SK-N-SH treated with all-trans-retinoic acid at 6 μM for 48 hours (cell line): ENCODE results near the gene CFAP100.

Experiments
- ATAC-seq: fragments of 200-7000 bp; cut with Tn5 transposase; 3 replicates; pipeline ENCODE4 v1.9.1; 2020; ENCODE audit warnings: mild to moderate bottlenecking, moderate library complexity
- ARNTL ChIP-seq: fragments of 450-650 bp; formaldehyde crosslinking; IDR thresholded peaks from 2 replicates; pipeline ENCODE4 v1.5.0; 2020; ENCODE audit warnings: low read depth, mild to moderate bottlenecking, moderate library complexity, borderline replicate concordance
- BACH2 ChIP-seq: fragments of 250-450 bp; sonication (Bioruptor Pico); IDR thresholded peaks from 2 replicates; pipeline ENCODE4 v1.9.0; 2021; ENCODE audit warnings: mild to moderate bottlenecking, borderline replicate concordance
- CSDC2 ChIP-seq: fragments of 250-450 bp; sonication (Bioruptor Pico); IDR thresholded peaks from 2 replicates; pipeline ENCODE4 v1.5.0; 2020; ENCODE audit warnings: mild to moderate bottlenecking, moderate library complexity
- GLIS3 ChIP-seq: fragments of 250-450 bp; sonication (Bioruptor Pico); IDR thresholded peaks from 2 replicates; pipeline ENCODE4 v1.5.0; 2020; ENCODE audit warnings: mild to moderate bottlenecking, moderate library complexity
- ISL1 ChIP-seq: fragments of 250-450 bp; sonication (Bioruptor Pico); IDR thresholded peaks from 2 replicates; pipeline ENCODE4 v2.1.2; 2022; ENCODE audit warnings: mild to moderate bottlenecking, moderate library complexity
- OSR1 ChIP-seq: fragments of 250-450 bp; sonication (Bioruptor Pico); IDR thresholded peaks from 2 replicates; pipeline ENCODE4 v1.8.0; 2022; ENCODE audit warnings: moderate library complexity, mild to moderate bottlenecking, inconsistent platforms
- PPARA ChIP-seq: fragments of 250-450 bp; sonication (Bioruptor Pico); IDR thresholded peaks from 2 replicates; pipeline ENCODE4 v1.5.0; 2020; ENCODE audit warnings: mild to moderate bottlenecking, borderline replicate concordance
- RARB ChIP-seq: fragments of 250-450 bp; sonication (Bioruptor Pico); IDR thresholded peaks from 2 replicates; pipeline ENCODE4 v1.8.0; 2021; ENCODE audit warnings: mild to moderate bottlenecking, moderate library complexity
- SNAI2 ChIP-seq: fragments of 250-450 bp; sonication (Bioruptor Pico); IDR thresholded peaks from 2 replicates; pipeline ENCODE4 v1.5.0; 2020; ENCODE audit warnings: mild to moderate bottlenecking, moderate library complexity
- TCF4 ChIP-seq: fragments of 250-450 bp; sonication (Bioruptor Pico); IDR thresholded peaks from 2 replicates; pipeline ENCODE4 v1.8.0; 2021; ENCODE audit warnings: mild to moderate bottlenecking, moderate library complexity, borderline replicate concordance
- TOX ChIP-seq: fragments of 250-450 bp; sonication (Bioruptor Pico); IDR thresholded peaks from 2 replicates; pipeline ENCODE4 v1.8.0; 2021; ENCODE audit warnings: mild to moderate bottlenecking, moderate library complexity, borderline replicate concordance
- ZC3H10 ChIP-seq: fragments of 250-450 bp; sonication (Bioruptor Pico); IDR thresholded peaks from 2 replicates; pipeline ENCODE4 v1.5.1; 2021; ENCODE audit warnings: mild to moderate bottlenecking, moderate library complexity
- ZFP3 ChIP-seq: fragments of 250-450 bp; sonication (Bioruptor Pico); IDR thresholded peaks from 2 replicates; pipeline ENCODE4 v1.5.0; 2020; ENCODE audit warnings: mild to moderate bottlenecking, moderate library complexity
- ZFP30 ChIP-seq: fragments of 450-650 bp; formaldehyde crosslinking; IDR thresholded peaks from 2 replicates; pipeline ENCODE4 v1.5.0; 2022; ENCODE audit warnings: mild to moderate bottlenecking, moderate library complexity
- ZNF565 ChIP-seq: fragments of 450-650 bp; formaldehyde crosslinking; conservative IDR thresholded peaks from 2 replicates; pipeline ENCODE4 v1.5.0; 2020; ENCODE audit warnings: low read depth, mild to moderate bottlenecking, moderate library complexity
- ZNF70 ChIP-seq: fragments of 450-650 bp; formaldehyde crosslinking; IDR thresholded peaks from 2 replicates; pipeline ENCODE4 v1.5.0; 2020; ENCODE audit warnings: mild to moderate bottlenecking, moderate library complexity
- ZNF8 ChIP-seq: fragments of 450-650 bp; formaldehyde crosslinking; IDR thresholded peaks from 2 replicates; pipeline ENCODE4 v1.5.0; 2020; ENCODE audit warnings: mild to moderate bottlenecking, moderate library complexity
- TF ChIP-seq, protein P1 (sequence below): fragments of 250-450 bp; sonication (Bioruptor Pico); IDR thresholded peaks from 2 replicates; pipeline ENCODE4 v1.8.0; 2020; ENCODE audit warnings: mild to moderate bottlenecking, moderate library complexity, borderline replicate concordance
- TF ChIP-seq, protein P2 (sequence below): fragments of 250-450 bp; sonication (Bioruptor Pico); IDR thresholded peaks from 2 replicates; pipeline ENCODE4 v1.8.0; 2021; ENCODE audit warnings: low read depth, mild to moderate bottlenecking, moderate library complexity, borderline replicate concordance
- TF ChIP-seq, protein P3 (sequence below): fragments of 250-450 bp; sonication (Bioruptor Pico); IDR thresholded peaks from 2 replicates; pipeline ENCODE4 v1.5.1; 2021; ENCODE audit warnings: mild to moderate bottlenecking, moderate library complexity
- TF ChIP-seq, protein P4 (sequence below): fragments of 250-450 bp; sonication (Bioruptor Pico); IDR thresholded peaks from 2 replicates; pipeline ENCODE4 v1.5.0; 2020; ENCODE audit warnings: mild to moderate bottlenecking, moderate library complexity
- TF ChIP-seq, protein P5 (sequence below): fragments of 250-450 bp; sonication (Bioruptor Pico); IDR thresholded peaks from 2 replicates; pipeline ENCODE4 v1.5.1; 2020; ENCODE audit warnings: low read depth, mild to moderate bottlenecking, moderate library complexity

Gene CFAP100

DNA sequence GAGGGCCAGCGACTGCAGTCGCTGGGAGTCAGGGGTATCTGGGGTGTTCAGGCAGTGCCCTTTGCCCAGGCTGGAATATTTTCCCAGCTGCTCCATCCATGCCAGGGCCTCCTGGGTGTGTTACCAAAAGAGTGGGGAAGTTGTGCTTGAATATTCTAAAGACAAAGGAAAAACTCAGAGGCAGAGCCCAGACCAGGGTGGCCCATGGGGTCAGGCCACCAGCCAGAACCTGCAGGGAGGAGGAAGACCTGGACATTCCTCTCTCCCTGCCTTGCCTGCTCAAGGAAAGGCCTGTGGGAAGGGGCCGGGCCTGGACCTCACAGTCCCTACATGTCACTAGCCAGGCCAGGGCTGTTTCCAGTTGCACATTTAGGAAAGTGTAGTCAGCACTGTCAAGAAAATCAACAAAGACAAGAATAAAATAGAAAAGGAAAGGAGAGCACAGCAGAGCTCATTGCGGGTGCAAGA, 21.5 kb upstream of the CFAP100 start:
- TF ChIP-seq ZNF8 (no peak), ZFP3 (CRISPR knock-in tag) (no peak), ZNF565 (CRISPR knock-in tag) (no peak), ZNF70 (CRISPR knock-in tag) (no peak), SNAI2 (no peak)
- TF ChIP-seq, protein P1, sequence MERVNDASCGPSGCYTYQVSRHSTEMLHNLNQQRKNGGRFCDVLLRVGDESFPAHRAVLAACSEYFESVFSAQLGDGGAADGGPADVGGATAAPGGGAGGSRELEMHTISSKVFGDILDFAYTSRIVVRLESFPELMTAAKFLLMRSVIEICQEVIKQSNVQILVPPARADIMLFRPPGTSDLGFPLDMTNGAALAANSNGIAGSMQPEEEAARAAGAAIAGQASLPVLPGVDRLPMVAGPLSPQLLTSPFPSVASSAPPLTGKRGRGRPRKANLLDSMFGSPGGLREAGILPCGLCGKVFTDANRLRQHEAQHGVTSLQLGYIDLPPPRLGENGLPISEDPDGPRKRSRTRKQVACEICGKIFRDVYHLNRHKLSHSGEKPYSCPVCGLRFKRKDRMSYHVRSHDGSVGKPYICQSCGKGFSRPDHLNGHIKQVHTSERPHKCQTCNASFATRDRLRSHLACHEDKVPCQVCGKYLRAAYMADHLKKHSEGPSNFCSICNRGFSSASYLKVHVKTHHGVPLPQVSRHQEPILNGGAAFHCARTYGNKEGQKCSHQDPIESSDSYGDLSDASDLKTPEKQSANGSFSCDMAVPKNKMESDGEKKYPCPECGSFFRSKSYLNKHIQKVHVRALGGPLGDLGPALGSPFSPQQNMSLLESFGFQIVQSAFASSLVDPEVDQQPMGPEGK (CRISPR knock-in tag): no peak
- TF ChIP-seq, protein P2, sequence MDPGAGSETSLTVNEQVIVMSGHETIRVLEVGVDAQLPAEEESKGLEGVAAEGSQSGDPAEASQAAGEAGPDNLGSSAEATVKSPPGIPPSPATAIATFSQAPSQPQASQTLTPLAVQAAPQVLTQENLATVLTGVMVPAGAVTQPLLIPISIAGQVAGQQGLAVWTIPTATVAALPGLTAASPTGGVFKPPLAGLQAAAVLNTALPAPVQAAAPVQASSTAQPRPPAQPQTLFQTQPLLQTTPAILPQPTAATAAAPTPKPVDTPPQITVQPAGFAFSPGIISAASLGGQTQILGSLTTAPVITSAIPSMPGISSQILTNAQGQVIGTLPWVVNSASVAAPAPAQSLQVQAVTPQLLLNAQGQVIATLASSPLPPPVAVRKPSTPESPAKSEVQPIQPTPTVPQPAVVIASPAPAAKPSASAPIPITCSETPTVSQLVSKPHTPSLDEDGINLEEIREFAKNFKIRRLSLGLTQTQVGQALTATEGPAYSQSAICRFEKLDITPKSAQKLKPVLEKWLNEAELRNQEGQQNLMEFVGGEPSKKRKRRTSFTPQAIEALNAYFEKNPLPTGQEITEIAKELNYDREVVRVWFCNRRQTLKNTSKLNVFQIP (CRISPR knock-in tag): no peak
- TF ChIP-seq, protein P3, sequence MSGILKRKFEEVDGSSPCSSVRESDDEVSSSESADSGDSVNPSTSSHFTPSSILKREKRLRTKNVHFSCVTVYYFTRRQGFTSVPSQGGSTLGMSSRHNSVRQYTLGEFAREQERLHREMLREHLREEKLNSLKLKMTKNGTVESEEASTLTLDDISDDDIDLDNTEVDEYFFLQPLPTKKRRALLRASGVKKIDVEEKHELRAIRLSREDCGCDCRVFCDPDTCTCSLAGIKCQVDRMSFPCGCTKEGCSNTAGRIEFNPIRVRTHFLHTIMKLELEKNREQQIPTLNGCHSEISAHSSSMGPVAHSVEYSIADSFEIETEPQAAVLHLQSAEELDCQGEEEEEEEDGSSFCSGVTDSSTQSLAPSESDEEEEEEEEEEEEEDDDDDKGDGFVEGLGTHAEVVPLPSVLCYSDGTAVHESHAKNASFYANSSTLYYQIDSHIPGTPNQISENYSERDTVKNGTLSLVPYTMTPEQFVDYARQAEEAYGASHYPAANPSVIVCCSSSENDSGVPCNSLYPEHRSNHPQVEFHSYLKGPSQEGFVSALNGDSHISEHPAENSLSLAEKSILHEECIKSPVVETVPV: no peak
- ATAC-seq: no peak

DNA sequence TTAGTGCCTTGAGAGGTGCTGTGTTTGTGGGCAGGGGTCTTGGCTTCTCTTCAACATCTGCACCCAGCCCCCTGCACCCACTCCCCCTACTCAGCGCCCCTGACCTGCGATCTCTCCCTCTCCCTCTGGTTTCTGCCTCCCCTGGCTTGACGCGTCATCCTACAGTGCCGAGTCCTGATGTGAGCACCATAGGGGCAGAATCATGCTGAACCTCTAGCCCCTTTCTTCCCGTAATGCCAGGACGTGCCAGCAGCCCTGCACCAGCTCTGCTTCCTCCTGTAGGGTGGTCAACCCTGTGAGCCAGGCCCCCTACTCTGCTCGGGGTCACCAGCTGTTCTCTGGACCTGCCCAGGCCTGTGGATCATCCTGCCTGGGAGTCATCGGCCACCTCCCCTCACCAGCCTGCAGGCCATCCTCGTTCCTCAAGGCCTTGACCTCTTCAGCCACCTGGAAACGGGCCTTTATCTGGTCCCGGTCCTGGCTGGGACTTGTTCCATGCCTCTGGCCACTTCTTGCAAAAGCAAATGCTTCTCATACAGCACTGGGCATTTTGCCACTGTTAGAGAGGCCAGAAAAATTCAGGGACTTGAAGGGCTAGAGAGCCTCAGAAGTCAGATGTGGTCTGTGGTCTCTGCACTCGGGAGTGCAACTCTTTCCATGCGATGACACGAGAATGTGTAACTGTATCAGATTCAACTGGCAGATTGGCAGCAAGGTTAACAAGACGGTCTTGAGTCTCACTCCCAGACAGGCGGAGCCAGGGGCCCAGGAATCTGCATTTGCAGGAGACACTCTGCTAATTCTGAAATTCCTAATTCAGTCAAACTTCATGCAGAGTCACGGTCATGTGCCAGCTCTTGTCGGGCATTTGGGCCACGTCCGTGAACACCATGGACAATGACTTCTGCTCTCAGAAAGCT, 20.8 kb upstream of the CFAP100 start:
- no peak for TF ChIP-seq RARB (CRISPR knock-in tag)
- TF ChIP-seq OSR1: no peak
- TF ChIP-seq, protein P4, sequence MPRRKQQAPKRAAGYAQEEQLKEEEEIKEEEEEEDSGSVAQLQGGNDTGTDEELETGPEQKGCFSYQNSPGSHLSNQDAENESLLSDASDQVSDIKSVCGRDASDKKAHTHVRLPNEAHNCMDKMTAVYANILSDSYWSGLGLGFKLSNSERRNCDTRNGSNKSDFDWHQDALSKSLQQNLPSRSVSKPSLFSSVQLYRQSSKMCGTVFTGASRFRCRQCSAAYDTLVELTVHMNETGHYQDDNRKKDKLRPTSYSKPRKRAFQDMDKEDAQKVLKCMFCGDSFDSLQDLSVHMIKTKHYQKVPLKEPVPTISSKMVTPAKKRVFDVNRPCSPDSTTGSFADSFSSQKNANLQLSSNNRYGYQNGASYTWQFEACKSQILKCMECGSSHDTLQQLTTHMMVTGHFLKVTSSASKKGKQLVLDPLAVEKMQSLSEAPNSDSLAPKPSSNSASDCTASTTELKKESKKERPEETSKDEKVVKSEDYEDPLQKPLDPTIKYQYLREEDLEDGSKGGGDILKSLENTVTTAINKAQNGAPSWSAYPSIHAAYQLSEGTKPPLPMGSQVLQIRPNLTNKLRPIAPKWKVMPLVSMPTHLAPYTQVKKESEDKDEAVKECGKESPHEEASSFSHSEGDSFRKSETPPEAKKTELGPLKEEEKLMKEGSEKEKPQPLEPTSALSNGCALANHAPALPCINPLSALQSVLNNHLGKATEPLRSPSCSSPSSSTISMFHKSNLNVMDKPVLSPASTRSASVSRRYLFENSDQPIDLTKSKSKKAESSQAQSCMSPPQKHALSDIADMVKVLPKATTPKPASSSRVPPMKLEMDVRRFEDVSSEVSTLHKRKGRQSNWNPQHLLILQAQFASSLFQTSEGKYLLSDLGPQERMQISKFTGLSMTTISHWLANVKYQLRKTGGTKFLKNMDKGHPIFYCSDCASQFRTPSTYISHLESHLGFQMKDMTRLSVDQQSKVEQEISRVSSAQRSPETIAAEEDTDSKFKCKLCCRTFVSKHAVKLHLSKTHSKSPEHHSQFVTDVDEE: no peak
- TF ChIP-seq ZFP3 (CRISPR knock-in tag): no peak
- no peak for TF ChIP-seq TOX (CRISPR knock-in tag)
- TF ChIP-seq CSDC2 (CRISPR knock-in tag): no peak
- no peak for TF ChIP-seq TCF4 (CRISPR knock-in tag)
- TF ChIP-seq BACH2 (CRISPR knock-in tag): no peak
- TF ChIP-seq ARNTL (CRISPR knock-in tag): no peak
- TF ChIP-seq PPARA (CRISPR knock-in tag): no peak
- no peak for TF ChIP-seq ZFP30
- TF ChIP-seq SNAI2: no peak
- no peak for TF ChIP-seq ISL1
- TF ChIP-seq, protein P5, sequence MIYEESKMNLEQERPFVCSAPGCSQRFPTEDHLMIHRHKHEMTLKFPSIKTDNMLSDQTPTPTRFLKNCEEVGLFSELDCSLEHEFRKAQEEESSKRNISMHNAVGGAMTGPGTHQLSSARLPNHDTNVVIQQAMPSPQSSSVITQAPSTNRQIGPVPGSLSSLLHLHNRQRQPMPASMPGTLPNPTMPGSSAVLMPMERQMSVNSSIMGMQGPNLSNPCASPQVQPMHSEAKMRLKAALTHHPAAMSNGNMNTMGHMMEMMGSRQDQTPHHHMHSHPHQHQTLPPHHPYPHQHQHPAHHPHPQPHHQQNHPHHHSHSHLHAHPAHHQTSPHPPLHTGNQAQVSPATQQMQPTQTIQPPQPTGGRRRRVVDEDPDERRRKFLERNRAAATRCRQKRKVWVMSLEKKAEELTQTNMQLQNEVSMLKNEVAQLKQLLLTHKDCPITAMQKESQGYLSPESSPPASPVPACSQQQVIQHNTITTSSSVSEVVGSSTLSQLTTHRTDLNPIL: no peak
- no peak for TF ChIP-seq ZNF565 (CRISPR knock-in tag)
- no peak for TF ChIP-seq ZNF70 (CRISPR knock-in tag)
- TF ChIP-seq GLIS3 (CRISPR knock-in tag): no peak
- no peak for TF ChIP-seq ZC3H10
- no peak for TF ChIP-seq ZNF8

More for the DNA sequence above, 20.8 kb upstream of the CFAP100 start:
- no peak for ATAC-seq
